GM08714 (cell line): Measurements from ENCODE around the gene BANP.
"Not testable (repeated sequence)": the region's sequence is repeated elsewhere in the genome, so short reads cannot be mapped to it uniquely, and the experiment has no call there.

ENCODE experiments used
- H3K4me3 ChIP-seq: fragments of 200-500 bp; sonication (Bioruptor generic); 2 replicates; pipeline ENCODE4 v1.5.1; 2014; ENCODE audit warnings: mild to moderate bottlenecking, low read length, inconsistent platforms
- ZNF274 ChIP-seq: IDR thresholded peaks from 2 replicates; pipeline ENCODE4 v1.6.1; 2012; ENCODE audit warnings: mild to moderate bottlenecking, low read depth, low read length

The BANP gene

DNA sequence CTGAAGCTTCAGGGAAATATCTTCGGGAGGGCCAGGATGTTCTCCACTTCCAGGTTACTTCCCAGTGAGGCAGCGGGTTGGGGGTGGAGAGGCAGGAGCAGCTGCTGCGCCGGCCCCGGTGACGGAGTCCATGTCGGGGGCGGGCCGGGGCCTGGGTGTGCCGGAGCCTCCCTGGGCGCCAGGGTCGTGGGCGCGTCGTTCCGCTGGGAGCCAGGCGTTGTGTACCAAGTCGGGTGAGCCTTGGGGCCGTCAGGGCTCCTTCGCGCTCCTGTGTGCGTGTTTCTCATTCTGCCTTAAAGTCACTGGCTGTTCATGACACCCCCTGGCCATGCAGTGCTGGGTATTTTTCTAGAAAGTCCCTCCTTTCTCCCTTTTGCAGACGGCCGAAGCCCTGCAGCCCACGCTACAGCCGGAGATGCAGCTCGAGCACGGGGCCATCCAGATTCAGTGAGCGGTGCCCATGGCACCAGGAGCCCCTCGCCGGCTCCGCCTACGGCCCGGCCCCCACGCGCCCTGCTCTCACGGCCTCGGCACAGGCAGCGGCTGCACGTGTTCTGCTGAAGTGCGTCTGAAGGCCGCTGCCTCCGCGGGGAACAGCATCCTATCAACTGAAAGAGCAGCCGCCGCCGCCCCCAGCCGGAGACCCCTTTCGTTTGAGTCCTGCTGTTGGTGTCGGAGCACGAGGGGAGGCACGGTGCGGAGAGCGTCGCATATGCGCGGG is 125.1 kb downstream of the BANP start:
- no peak for TF ChIP-seq ZNF274
- H3K4me3 ChIP-seq = no peak overlapping the region

DNA sequence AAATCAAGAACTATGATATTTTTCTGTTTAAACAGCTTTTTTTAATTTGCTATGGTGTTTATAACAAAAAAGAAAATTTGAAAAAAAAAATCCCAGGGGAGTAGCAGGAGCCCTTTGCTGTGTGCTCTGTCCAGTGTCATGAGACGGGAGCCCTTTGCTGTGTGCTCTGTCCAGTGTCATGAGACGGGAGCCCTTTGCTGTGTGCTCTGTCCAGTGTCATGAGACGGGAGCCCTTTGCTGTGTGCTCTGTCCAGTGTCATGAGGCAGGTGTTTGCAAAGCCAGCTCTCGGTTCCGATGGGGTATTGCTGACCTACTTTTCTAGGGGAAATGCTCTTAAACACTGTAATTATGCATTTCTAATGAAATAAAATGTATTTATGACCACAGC is 125.7 kb downstream of the BANP start:
- not testable (repeated sequence) for H3K4me3 ChIP-seq

DNA sequence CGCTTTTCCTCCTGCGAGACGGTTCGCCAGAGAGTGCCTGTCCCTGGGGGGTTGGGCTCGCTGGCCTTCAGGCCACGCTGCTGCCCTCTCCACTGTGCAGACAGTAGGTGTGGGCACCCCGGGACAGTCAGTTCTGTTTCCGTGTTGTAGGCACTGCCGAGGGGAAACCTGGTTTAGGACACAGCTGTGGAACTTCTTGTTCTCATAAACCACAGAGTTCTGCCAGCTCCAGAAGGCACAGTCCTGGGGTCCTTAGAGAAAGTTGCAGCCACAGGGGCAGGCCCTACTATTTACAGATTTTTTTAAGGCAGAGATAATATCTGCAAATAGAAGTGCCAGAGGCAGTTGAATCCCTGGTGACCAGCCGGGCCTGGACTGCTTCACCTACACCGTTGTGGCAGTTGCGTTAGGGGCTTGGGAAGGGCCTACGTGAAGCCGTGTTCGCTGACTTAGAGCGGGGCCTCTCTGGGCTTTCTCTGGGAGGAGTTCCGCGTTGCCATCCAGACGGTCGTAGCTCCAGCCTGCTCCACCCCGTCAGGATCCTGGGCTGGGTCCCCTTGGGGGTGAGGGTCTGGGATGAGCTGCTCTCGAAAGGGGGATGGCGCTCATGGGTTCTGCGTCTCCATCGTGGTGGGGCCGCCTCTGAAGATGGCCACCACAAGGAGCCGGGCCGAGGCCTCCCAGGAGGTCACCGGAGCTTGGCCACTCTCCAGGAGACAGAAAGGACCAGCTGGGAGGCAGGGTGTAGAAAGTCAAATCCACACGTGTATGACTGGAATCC is 126.3 kb downstream of the BANP start:
- H3K4me3 ChIP-seq = no peak overlapping the region
- TF ChIP-seq ZNF274 = no peak

DNA sequence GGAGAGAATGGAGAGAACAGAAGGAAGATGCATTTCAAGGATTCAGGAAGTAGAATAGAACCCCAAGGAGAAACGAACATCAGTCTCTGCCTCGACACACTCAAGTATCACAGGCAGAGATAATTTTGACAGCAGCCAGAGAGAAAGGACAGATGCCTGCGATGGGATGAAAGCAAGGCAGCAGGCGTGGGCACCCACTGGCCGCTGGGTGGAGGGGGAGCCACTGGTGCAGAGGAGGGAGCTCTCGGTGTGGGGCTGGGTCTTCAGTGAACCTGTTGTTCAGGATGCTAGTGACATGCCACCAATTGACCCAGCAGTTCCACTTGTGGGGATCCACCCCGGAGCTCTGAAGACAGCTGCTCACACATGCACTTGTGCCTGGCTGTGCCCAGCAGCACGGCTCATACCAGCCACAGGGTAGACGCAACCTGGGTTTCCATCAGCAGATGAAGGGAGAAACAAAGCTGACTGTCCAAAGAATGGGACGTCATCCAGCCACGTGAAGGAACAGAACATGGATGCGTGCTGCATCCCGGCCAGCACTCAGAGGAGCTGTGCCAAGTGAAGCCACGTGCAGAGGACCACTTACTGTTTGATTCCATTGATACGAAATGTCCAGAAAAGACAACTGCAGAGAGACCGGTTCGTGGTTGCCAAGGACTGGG is 127.0 kb downstream of the BANP start:
- no peak for TF ChIP-seq ZNF274
- no peak overlapping the region for H3K4me3 ChIP-seq

DNA sequence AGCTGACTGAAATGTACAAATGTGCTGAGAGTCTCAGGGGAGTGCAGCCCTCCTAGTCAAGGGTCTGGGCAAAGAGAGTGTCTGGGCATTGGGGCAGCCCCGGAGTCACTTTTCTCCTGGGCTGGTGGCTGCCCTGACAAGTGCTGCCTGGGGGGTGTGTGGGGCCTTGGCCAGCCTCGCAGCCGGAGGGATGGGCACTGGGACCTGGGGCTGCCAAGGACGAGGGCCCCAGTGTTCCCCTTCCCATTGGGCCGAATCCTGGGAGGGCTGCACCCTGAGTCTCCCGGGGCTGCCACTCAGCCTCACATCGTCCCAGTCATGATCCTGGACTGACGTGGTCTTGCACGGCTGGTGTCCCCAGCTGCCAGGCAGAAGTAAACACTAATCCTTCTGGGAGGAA is 132.3 kb downstream of the BANP start:
- no peak for TF ChIP-seq ZNF274
- no peak overlapping the region for H3K4me3 ChIP-seq

DNA sequence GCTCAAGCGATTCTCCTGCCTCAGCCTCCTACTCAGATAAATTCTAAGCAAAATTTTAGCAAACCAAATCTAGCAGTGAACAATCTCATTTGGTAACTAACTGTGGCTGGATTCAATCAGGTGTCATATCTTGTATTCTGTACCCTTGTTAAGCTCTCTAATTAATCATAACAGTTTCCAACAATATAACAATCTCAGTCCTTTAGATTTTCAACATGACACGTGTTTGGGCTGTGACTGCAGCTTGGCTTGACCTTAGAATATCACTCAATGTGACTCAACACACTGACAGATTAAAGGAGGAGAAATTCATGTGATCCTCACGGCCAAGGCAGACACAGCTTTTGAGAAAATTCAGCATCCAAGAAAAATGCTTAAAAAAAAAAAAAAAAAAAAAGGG is 133.6 kb downstream of the BANP start:
- TF ChIP-seq ZNF274 = no peak

DNA sequence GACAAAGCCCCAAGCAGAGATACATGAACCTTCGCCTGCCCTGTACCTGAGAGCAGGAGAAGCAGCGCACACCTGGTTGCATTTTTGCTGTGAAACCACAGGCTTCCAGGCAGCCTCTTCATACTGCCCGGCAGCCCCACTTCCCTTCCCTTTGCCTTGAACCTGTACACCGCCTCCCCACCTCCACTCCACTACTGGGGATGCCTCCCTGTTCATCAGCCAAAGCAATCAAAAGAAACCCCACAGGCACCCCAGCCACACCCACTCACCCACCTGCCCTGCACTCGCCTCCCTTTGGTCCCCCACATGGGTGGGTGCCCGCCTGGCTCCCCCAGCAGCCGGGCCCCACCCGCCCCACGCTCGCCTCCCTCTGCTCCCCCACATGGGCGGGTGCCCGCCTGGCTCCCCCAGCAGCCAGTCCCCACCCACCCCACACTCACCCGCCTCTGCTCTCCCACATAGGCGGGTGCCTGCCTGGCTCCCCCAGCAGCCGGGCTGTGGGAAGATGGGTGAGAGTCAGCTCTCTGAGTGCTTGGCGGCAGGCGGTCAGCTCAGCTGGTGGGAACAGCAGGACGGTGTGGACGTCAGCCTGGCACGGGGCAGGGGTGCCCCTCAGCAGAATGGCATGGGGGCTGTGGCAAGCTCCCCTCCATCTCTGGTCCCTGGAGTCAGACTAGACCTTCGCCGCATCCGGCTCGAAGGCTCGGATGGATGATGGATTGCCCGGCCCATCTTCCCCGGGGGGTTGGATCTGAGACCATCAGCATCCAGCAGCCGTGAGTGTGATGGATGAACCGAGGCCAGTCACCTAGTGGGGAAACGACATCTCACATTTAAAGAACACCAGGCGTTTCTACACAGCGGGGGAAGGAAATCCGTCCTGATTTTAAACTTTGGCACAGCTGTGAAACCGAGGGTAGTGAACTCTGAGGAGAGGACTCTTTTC is 135.6 kb downstream of the BANP start:
- H3K4me3 ChIP-seq = no peak overlapping the region
- no peak for TF ChIP-seq ZNF274

More for the DNA sequence above, 133.6 kb downstream of the BANP start:
- no peak overlapping the region for H3K4me3 ChIP-seq

DNA sequence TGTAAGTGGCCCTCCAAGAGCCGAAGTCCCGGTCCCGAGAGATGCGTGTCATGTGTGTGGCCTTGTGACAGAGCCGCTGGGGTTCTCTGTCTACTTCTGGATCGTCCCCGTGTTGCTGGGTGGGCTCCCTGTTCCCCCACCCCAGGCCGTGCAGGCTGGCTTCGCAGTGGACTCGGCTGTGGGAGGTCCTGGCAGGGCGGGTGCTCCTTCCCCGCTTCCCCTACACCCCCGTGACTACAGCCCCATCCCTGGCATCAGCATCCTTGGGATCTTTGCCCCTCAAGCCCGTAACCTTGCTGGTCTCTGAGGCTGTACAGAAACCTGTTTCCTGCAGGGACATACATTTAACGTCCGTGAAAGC is 136.3 kb downstream of the BANP start:
- no peak for TF ChIP-seq ZNF274
- no peak overlapping the region for H3K4me3 ChIP-seq

DNA sequence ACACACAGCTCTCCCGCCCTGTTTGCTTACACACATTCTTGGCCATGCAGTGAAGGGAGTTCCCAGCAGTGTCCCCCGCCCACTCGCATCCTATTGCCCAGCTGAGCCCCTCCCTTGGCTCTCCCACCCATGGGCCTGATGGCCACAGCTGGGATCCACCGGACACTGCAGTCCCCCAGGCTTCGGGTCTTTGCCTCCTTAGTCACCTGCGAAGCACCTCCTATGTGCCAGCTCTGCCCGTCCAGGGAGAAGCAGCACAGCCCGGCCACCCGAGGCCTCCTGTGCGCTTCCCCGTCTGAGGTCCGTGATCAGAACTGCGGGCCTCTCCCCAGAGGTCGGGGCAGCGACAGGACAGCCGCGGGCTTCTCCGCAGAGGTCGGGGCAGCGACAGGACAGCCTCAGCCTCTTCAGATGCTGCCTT is 136.9 kb downstream of the BANP start:
- H3K4me3 ChIP-seq = no peak overlapping the region
- no peak for TF ChIP-seq ZNF274

DNA sequence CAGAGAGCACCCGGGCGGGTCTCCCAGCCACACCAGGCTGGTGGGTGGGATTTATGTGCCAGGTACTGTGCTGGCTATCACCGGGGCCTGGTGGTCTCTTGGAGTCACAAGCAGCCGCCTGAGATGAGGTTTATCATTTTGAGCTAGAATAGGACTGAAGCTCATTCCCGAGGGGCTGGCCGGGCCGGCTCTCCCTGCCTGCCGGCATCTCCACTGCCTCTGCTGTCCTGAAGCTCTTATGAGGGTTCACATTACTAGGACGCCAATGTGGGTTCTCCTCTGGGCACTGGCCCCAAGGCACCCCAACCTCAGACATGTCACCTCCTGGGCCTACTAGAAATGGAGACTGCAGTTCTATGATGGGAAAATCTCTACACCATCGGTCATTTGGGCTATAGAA is 137.4 kb downstream of the BANP start:
- H3K4me3 ChIP-seq = not testable (repeated sequence)

DNA sequence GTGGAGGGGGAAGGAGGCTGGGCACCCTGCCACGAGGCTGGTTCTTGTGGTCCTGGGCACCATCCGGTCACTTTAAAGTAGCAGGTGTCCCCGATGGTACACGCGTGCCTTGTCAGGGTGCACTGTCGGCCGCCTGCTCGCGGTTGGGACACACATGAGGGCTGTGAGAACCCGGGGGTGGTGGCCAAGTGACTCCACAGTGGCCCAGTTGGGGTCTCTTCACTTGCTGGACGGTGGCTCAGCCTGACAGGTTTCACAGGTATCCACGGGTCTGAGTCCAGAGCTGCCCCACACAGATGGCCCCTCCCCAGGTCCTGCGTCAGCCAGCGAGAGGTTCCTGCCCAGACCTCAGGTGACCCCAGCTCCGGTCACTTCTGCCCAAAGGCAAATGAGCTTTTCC is 137.8 kb downstream of the BANP start:
- not testable (repeated sequence) for H3K4me3 ChIP-seq

DNA sequence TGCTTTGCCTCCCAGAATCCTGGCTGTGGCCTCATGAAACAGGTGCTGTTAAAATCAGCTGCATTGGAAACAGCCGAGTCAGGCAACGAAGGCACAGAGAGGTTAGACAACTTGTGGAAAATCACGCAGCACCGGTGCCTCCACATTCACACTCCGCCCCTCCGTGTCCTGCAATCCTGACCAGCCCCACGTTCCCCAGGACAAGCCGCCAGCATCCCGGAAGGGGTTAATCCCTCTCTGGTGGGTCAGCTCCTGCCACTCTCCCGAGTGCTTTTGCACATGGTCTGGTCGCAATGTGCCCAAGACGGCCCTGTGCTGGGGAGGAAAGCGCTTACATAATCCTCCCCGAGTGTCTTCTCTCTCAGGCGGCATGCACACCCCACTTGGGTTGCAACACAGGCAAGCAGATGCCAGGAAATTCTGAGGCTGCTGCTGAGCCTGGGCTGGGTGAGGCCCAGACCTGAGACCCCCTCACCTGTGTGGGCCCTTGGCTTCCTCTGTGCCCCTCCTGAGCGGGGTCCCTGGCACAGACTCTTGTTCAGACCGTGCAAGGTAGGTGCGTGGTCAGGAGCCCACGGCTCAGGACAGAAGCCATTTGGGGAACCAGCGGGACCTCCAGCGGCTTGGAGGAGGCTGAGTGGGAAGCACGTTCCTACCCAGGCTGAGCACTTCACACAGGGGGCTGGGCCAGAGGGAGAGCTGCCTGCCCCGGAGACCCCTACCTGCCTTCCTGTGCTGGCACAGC is 138.6 kb downstream of the BANP start:
- not testable (repeated sequence) for H3K4me3 ChIP-seq

DNA sequence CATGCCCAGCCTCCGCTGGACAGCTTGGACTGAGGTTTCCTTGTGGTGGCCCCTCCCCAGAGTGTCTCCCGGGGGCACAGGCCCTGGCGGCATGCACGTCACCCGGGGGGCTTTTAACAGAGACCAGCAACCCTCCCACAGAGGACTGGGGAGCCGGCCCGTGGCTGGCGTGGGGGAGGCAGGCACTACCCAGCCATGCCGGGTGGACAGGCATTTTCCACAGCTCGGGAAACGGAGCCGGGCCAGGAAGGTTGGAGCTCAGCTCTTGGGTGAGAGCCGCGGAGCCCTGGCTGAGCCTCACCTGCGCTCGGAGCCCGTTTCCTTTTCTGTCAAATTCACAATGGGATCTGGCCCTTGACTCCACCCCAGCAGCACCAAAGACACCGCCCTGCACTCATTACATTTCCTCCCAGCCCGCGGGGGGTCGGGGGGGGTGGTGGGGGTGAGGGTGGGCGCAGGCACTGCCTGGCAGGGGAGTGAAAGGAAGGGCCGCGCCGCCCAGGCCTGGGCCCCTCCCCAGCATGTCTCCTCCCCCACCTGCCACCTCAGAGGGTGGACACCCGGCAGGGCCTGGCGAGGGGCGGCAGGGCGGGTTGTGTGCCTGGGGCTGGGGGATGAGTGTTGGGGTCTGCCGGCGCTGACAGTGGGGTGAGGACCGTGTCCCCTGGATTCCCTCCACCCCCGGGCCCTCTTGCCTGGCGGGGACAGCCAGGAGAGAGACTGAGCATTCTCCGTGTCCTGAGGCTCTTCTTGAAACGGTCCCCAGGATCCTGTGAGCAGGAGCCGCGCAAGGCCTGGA is 139.3 kb downstream of the BANP start:
- H3K4me3 ChIP-seq = not testable (repeated sequence)

DNA sequence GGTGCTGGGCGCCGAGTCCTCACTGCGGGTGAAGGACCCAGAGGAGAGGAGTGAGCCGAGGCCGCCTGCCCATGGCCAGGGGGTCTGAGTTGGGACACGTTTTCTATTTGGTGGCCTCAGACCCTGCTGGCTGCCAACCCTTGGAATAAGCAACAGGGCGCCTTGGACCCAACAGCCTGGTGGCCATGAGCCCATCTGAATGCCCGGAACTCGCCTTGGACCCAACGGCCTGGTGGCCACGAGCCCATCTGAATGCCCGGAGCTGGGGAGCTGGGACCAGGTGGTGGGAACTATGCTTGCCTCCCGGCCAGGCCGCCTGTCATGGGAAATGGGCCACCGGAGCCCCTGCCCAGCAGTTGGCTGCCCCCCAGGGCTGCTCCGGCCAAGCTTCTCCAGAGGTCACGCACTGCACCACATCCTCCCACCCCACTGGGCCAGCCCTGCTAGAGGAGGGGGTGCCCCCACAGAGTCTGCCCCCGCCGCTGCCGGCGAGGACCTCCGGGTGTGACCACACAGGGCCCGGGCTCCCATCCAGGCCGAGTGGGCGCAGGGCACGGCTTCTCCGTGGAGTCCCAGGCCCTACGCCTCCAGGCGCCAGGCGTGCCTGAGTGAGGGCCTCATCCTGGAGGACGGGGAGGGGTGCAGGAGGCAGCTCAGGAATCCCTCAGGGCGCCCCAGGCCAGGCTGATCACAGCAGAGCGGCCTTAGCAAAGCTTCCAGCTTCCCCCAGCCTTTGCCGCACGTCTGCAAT is 140.2 kb downstream of the BANP start:
- H3K4me3 ChIP-seq = not testable (repeated sequence)

DNA sequence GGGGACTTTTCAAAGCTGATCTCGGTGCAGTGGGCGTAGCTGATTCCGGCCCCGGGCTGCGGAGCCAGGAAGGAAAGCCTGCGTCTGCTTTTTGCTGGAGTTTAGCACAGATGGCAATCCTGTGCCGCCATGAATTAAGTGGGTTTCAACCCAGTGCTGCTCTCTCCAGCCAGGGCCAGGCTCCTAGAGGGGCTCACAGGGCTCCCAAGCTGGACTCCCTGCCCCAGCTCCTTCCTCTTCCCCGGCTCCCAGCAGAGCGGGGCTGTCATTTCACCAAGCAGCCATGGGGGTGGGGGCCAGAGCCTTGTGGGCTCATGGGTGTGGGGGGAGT is 140.7 kb downstream of the BANP start:
- not testable (repeated sequence) for H3K4me3 ChIP-seq

DNA sequence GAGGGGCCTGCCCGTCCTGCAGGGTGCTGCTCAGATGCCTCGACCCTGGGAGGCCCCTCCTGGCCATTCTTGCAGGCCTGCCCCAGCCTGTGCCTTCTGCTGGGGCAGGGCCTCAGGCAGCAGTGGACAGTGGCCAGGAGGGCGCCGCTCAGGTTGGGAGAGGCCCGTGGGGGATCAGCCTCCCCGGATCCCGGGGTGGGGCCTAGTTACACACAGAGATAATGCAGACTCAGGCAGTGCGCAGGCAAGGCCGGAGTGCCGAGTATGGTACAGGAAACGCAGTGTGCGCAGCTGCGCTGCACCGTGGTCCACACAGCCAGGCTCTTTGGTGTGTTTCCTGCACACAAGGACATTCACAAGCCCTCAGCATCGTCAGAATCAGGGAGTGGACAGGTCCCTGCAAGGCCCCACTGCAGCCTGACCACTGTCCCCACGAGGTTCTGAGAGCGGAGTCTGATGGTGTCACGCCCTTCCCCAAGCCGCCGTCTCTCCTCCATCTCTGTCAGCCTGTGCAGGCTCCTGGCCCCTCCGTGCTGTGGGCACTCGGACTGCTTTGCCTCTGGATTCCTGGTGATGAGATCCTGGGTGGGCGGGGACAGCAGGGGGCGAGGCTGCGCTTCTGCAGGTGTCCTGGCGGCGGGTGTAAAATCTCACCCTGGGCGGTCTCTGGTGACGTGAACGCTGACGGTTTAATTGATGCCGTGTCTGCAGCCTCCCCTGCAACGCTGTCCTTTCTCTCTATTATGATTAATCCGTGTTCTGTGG is 141.7 kb downstream of the BANP start:
- H3K4me3 ChIP-seq = not testable (repeated sequence)

DNA sequence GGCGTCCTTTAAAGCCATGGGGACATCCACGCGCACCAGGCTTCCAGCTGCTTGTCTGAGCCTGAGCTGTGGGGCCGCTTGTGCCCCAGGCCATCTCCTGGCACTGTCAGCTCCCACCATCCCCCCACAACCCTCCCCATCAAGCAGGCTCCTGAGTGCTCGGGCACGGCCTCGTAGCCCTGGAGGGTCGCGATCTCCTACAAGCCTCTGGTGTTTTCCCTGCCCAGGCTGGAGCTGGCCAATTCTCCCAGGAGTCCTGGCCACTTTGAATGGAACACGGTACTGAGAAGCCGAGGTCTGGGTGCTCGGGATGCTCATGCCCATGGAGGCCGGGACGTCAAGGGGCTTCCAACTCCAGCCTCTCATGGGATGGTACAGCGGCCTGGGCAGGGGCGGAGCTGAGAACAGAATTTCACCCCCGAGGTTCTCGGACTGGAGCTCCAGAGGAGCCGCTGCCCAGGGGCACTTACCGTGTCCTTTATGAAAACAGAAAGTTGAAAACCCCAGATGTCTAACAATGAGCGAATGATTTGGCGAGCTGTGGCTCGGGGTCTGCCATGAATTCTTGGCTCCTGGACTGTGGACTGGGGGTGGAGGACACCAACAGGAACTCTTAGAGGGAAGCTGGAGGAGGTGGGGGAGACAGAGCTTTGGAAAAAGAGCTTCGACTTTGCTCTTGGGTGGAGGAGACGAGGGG is 142.5 kb downstream of the BANP start:
- not testable (repeated sequence) for H3K4me3 ChIP-seq
